Esophagus (tissue), 2 donors: Measurements from ENCODE around the gene PRR33. TPM values are rescaled to one million over a fixed set of nuclear protein-coding genes. Genes with fewer than 3 reads are reported as not detected.

Source experiments
- H3K27ac ChIP-seq, 2 donors: one replicate each; pipeline ENCODE4 v1.5.1; 2013; ENCODE audit warnings: low read depth in 2 of 2, mild to moderate bottlenecking in 2 of 2, inconsistent platforms in 1 of 2, low read length in 1 of 2, moderate library complexity in 1 of 2
- H3K27me3 ChIP-seq, 2 donors: one replicate each; pipeline ENCODE4 v1.6.1; 2013; ENCODE audit warnings: low read length in 2 of 2, control low read depth in 1 of 2, mild to moderate bottlenecking in 1 of 2; ENCODE audit not compliant: insufficient read depth in 2 of 2, control insufficient read depth in 1 of 2
- H3K36me3 ChIP-seq, 2 donors: one replicate each; pipeline ENCODE4 v1.6.1; 2013; ENCODE audit warnings: low read length in 1 of 2; ENCODE audit not compliant: control insufficient read depth in 2 of 2, insufficient read depth in 2 of 2
- H3K4me1 ChIP-seq, 2 donors: one replicate each; pipeline ENCODE4 v1.6.1; 2013; ENCODE audit warnings: low read length in 1 of 2; ENCODE audit not compliant: control insufficient read depth in 2 of 2, insufficient read depth in 2 of 2
- H3K4me3 ChIP-seq, 2 donors: one replicate each; pipeline ENCODE4 v1.5.1; 2013; ENCODE audit warnings: low read length in 2 of 2, mild to moderate bottlenecking in 2 of 2, low read depth in 1 of 2, moderate library complexity in 1 of 2
- H3K9me3 ChIP-seq, 2 donors: one replicate each; pipeline ENCODE4 v1.6.1; 2013; ENCODE audit warnings: mild to moderate bottlenecking in 2 of 2, low read depth in 1 of 2, low read length in 1 of 2, moderate library complexity in 1 of 2; ENCODE audit not compliant: control insufficient read depth in 2 of 2, insufficient read depth in 1 of 2
- WGBS, 2 donors: extraction: QIAGEN DNeasy Blood & Tissue Kit; methylation state at CpG; one replicate each; pipeline ENCODE4 v1.1.7; 2013; 5-methylcytosine and 5-hydroxymethylcytosine counted together
- polyA plus RNA-seq, 2 donors: library from polyadenylated mRNA; stranded (reverse); fragments of 200-250 nt; gene quantifications; one replicate each; pipeline ENCODE4 v1.2.3, GENCODE V29; 2013
- donor health status: healthy with polysubstance abuse.
- donor health status: Bipolar disorder and iron deficiency.

The PRR33 gene
- polyA plus RNA-seq, 2 donors, result 0.02 to 0.43 TPM

DNA sequence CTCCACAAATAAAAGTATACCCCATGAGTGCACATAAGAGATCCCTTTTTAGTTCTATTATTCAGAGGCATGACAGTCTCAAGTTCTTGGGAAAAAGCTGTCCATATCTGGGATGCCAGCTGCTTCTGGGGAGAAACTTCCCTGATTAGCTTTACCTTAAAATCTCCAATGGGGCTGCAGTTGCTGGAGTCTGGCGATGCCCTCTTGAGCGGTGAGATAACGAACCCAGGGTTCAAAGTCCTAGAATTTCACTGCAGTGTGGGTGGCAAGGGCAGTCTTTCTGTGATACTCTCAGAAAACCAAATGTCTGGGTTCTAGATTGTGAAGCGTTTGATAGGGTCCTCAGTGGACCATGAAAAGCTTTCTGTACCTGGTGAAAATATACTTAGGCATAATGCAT lies 7.4 kb upstream of the PRR33 start:
- H3K36me3 ChIP-seq, result no peaks in the 10 kb centered on the region
- no peak overlapping the region for H3K27ac ChIP-seq
- no peaks in the 10 kb centered on the region for H3K9me3 ChIP-seq
- H3K4me1 ChIP-seq, result no peaks in the 10 kb centered on the region
- H3K4me3 ChIP-seq, result no peak overlapping the region
- WGBS, 2 donors, result 73 to 93% methylated on average over 4 of the region's 4 CpGs
- H3K27me3 ChIP-seq, result no peaks in the 10 kb centered on the region

DNA sequence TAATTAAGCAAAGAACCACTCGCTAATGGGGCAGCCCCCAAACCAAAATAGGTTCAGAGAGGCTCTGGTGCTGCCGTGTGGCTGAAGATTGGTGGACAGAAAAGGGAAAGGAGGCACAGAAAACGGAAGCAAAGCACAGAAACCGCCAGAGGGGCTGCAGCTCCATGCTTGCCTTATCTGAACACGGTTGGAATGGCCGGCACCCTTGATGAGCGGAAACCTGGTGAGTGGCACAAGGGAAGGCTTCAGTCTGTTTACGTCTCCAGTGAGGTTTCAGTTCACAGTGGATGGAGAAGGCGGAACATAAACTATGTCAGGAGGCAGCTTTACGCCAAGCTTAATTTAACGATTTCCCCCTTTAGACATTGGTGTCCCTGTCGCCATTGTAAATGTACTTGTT lies 5.2 kb upstream of the PRR33 start:
- 79 to 81% methylated on average over 12 of the region's 12 CpGs for WGBS, 2 donors
- no peak overlapping the region for H3K4me3 ChIP-seq
- H3K27me3 ChIP-seq, result no peaks in the 10 kb centered on the region
- no peaks in the 10 kb centered on the region for H3K36me3 ChIP-seq
- no peaks in the 10 kb centered on the region for H3K4me1 ChIP-seq
- no peaks in the 10 kb centered on the region for H3K9me3 ChIP-seq
- no peak overlapping the region for H3K27ac ChIP-seq

DNA sequence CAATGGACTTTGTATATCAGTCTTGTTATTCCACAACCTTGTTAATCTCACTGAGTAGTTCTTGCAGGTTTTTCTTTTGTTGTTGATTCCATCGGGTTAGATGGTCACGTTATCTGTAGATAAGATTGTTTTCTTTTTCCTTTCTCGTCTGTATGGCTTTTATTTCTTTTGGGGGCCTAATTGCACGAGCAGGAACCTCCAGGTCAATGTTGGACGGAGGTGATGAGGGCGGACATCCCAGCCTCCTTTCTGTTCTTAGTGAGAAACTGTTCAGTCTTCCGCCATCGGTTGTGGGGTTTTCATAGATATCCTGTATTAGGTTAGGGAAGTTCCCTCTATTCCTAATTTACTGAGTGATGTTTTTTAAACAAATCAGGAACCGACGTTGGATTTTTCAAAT lies 4.8 kb upstream of the PRR33 start:
- 72 to 74% methylated on average over 10 of the region's 10 CpGs for WGBS, 2 donors
- Histone ChIP-seq H3K27ac (no peak overlapping the region), H3K4me1 (no peaks in the 10 kb centered on the region), H3K36me3 (no peaks in the 10 kb centered on the region), H3K9me3 (no peaks in the 10 kb centered on the region), H3K4me3 (no peak overlapping the region), H3K27me3 (no peaks in the 10 kb centered on the region)

DNA sequence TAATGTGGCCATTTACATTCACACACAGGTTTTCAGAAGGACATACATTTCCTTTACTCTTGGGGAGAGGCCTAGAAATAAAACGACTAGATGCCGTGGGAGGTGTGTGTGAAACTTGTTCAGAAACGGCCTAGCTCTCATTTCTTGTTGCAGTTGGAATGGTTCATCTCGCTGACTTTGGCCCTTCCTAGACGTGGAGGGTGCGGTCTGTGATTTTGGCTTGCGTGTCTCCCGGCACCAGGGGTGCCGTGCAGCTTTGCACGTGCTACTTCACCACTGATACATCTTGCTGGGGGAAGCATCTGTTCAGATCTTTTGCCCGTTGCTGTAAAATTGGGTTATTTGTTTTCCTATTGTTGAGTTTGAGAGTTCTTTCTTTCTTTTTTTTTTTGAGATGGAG lies 3.1 kb upstream of the PRR33 start:
- no peaks in the 10 kb centered on the region for H3K4me1 ChIP-seq
- no peaks in the 10 kb centered on the region for H3K27me3 ChIP-seq
- no peaks in the 10 kb centered on the region for H3K9me3 ChIP-seq
- 88 to 91% methylated on average over 11 of the region's 11 CpGs for WGBS, 2 donors
- H3K36me3 ChIP-seq, result no peaks in the 10 kb centered on the region
- H3K27ac ChIP-seq, result no peak overlapping the region
- H3K4me3 ChIP-seq, result no peak overlapping the region

DNA sequence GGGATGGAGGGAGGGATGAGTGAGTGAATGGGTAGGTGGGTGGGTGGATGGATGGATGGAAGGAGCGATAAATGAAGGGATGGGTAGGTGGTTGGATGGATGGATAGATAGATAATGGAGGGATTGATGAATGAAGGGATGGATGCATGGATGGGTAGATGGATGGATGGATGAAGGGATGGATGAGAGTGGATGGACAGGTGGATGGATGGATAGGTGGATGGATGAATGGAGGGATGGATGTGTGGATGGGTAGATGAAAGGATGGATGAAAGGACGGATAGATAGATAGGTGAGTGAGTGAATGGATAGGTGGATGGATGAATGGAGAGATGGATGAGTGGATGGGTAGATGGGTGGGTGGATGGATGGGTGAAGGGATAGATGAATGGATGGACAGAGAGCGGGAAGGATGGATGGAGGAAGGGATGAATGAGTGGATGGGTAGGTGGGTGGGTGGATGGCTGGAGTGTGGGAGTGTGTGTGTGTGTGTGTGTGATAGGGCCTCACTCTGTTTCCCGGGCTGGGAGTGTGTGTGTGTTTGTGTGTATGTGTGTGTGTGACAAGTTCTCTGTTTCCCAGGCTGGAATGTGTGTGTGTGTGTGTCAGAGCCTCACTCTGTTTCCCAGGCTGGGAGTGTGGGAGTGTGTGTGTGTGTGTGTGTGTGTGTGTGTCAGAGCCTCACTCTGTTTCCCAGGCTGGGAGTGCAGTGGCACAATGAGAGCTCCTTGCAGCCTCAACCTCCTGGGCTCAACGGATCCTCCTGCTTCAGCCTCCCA lies 2.1 kb upstream of the PRR33 start:
- Histone ChIP-seq H3K4me1 (peaks cover under 1% of the 10 kb centered on the region in 2 donors), H3K36me3 (no peaks in the 10 kb centered on the region), H3K9me3 (no peaks in the 10 kb centered on the region), H3K27me3 (no peaks in the 10 kb centered on the region), H3K27ac (no peak overlapping the region), H3K4me3 (no peak overlapping the region)
- 92% methylated on average over 5 of the region's 5 CpGs for WGBS, 2 donors

DNA sequence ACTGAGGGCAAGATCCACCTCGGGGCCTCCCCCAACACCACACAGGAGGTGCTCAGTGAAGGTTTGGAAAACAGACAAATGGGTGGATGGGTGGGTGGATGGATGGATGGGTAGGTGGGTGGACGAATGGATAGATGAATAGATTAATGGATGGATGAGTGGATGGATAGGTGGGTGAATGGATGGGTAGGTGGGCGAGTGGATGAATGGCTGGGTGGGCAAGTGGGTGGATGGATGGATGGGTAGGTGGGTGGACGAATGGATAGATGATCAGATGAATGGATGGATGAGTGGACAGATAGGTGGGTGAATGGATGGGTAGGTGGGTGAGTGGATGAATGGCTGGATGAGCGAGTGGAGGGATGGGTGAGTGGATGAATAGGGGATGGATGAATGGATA lies 863 bp upstream of the PRR33 start:
- no peak overlapping the region for H3K4me3 ChIP-seq
- no peaks in the 10 kb centered on the region for H3K9me3 ChIP-seq
- WGBS, 2 donors, result 65 to 89% methylated on average over 5 of the region's 5 CpGs
- H3K27ac ChIP-seq, result no peak overlapping the region
- no peaks in the 10 kb centered on the region for H3K27me3 ChIP-seq
- H3K36me3 ChIP-seq, result peaks cover 0 to 4% of the 10 kb centered on the region in 2 donors
- peaks cover 2 to 5% of the 10 kb centered on the region in 2 donors for H3K4me1 ChIP-seq

DNA sequence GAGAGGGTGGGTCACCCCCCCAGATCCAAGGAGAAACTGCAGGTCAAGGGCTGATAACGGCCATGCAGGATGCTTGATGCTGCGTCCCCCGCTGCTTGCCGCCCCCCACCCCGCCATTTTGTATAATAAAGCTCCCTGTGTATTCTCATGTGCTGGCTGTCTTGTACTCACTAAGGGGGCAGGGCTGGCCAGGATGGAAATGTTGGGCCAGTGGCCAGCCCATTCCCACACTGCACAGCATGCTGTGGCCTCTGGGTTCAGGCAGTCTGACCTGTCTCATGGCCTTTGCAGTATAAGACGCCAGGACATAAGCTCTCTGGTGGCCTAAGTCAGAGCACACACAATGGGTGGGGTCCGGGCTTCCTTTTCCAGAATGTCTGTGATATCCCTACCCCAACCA lies 421 bp upstream of the PRR33 start:
- no peak overlapping the region for H3K4me3 ChIP-seq
- peaks cover 2 to 5% of the 10 kb centered on the region in 2 donors for H3K4me1 ChIP-seq
- 82 to 87% methylated on average over 7 of the region's 7 CpGs for WGBS, 2 donors
- H3K27ac ChIP-seq, result no peak overlapping the region
- H3K27me3 ChIP-seq, result no peaks in the 10 kb centered on the region
- no peaks in the 10 kb centered on the region for H3K9me3 ChIP-seq
- H3K36me3 ChIP-seq, result peaks cover 0 to 4% of the 10 kb centered on the region in 2 donors

DNA sequence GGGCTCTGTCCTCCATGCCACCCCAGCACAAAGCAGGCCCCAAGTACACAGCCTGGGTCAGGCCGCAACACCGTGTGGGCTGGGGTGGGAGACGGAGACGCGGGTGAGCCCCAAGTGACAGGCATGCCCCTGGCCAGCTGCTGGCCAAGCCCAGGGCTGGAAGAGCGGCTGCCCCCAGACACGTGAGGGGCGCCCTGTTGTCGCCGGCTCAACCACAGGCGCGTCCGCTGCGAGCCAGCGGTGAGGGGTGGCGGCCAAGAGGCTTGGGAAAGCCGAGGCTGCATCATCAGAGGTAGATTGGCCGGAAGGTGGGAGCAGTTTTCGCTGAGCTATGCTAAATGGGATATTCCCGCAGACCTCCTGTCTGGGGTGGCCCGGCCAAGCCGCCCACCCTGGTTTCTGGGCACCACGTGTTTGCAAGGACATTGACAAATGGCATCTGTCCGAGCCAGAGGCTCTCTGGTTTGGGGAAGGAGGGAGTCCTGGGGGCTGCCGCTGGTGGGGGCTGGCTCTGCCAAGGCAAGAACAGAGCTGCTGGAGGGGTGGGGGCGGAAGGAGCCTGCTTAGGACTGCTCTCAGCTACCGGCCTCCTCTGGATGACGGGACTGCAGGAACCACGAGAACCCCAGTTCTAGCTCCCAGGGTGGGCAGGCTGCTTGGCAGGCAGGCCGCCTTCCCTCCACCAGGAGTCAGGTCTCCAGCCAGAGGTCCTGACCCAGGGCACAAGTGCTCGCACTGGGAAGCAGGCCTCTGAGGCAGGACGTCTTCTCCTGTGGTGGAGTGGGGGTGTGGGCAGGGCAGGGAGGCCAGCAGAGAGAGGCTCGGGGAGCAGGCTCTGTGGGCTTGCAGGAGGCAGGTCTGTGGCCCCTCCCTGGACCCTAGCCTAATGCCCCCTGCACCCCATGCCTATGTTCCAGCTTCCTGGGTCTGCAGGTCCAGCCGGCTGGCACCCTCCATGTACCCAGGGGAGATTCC lies 552 bp downstream of the PRR33 start:
- Histone ChIP-seq H3K9me3 (no peaks in the 10 kb centered on the region), H3K36me3 (peaks cover 0 to 7% of the 10 kb centered on the region in 2 donors), H3K27me3 (no peaks in the 10 kb centered on the region), H3K27ac (no peak overlapping the region), H3K4me3 (no peak overlapping the region), H3K4me1 (peaks cover 2 to 5% of the 10 kb centered on the region in 2 donors)
- WGBS, 2 donors, result 73 to 75% methylated on average over 34 of the region's 34 CpGs

- peaks cover 2 to 5% of the 10 kb centered on the region in 2 donors for H3K4me1 ChIP-seq
- H3K4me3 ChIP-seq, result no peak overlapping the region
- H3K36me3 ChIP-seq, result peaks cover 0 to 13% of the 10 kb centered on the region in 2 donors
- H3K27me3 ChIP-seq, result no peaks in the 10 kb centered on the region
- H3K9me3 ChIP-seq, result no peaks in the 10 kb centered on the region
- H3K27ac ChIP-seq, result no peak overlapping the region
- WGBS, 2 donors, result 86 to 87% methylated on average over 27 to 33 of the region's 33 CpGs
Observed at GRCh38 chr11:1889941-1890855, 1.5 kb downstream of the PRR33 start.
